Pancreas (tissue), 8 donors: ENCODE results near the gene MYPOP. TPM values are rescaled to one million over a fixed set of nuclear protein-coding genes. Genes with fewer than 3 reads are reported as not detected.

Experiments used
- polyA plus RNA-seq, 2 donors: library from polyadenylated mRNA; stranded (reverse); fragments of 200-250 nt; gene quantifications; one replicate each; pipeline ENCODE4 v1.2.3, GENCODE V29; 2013
- total RNA-seq, 6 donors: library from RNA; stranded (reverse); fragmentation: NEBNext Ultra II Directional in 4 of 6; extraction: Animal tissue kit (Norgen Biotek cat#: 25700) in 4 of 6; gene quantifications; one replicate each; pipeline versions ENCODE4 v1.2.1 to v1.2.4, GENCODE V29; 2021 to 2023
- donor health status: healthy with polysubstance abuse.
- donor health status: DM: no; HTN: no; CAD: no; lungs with moderate emphysema.
- donor health status: DM: no; HTN: no; CAD: no.
- donor health status: Bipolar disorder and iron deficiency.
- donor health status: DM: yes; HTN: yes; CAD: no.
- donor health status: DM: no; HTN: no; CAD: no.
- donor health status: DM: no; HTN: no; CAD: no.
- donor health status: DM: yes; HTN: yes; CAD: no.

MYPOP gene
- total and polyA plus RNA-seq, 8 donors, result 3.6 to 6.9 (median 4.7) TPM

Other genes with a start within 250 kb of the MYPOP start
- gene GIPR, start 234.4 kb downstream of the MYPOP start, total RNA-seq, result 10 to 100 TPM in 1 of 6 donors, 1 to 10 TPM in 5; 2.6 to 10.1 (median 6.6) TPM
- 10 to 100 TPM; 28.7 to 49.0 TPM for gene GIPR, start 234.4 kb downstream of the MYPOP start, polyA plus RNA-seq
- gene SNRPD2, start 210.7 kb downstream of the MYPOP start, total RNA-seq, result 100 to 1,000 TPM in 5 of 6 donors, 10 to 100 TPM in 1; 77.6 to 141 (median 133) TPM
- gene SNRPD2, start 210.7 kb downstream of the MYPOP start, polyA plus RNA-seq, result 100 to 1,000 TPM; 125 to 183 TPM
- 1 to 10 TPM; 3.4 to 6.3 (median 4.9) TPM for gene QPCTL, start 209.9 kb downstream of the MYPOP start, total RNA-seq
- gene QPCTL, start 209.9 kb downstream of the MYPOP start, polyA plus RNA-seq, result 1 to 10 TPM; 5.5 to 7.3 TPM
- 10 to 100 TPM in 4 of 6 donors, 1 to 10 TPM in 2; 6.7 to 11.3 (median 10.7) TPM for gene FBXO46, start 171.7 kb downstream of the MYPOP start, total RNA-seq
- gene FBXO46, start 171.7 kb downstream of the MYPOP start, polyA plus RNA-seq, result 1 to 10 TPM; 8.3 to 8.7 TPM
- gene MEIOSIN, start 169.2 kb downstream of the MYPOP start, total RNA-seq, result not detected
- gene MEIOSIN, start 169.2 kb downstream of the MYPOP start, polyA plus RNA-seq, result not detected
- 10 to 100 TPM; 18.7 to 38.2 (median 28.0) TPM for gene SIX5, start 133.4 kb downstream of the MYPOP start, total RNA-seq
- 10 to 100 TPM; 25.1 to 42.5 TPM for gene SIX5, start 133.4 kb downstream of the MYPOP start, polyA plus RNA-seq
- 10 to 100 TPM; 27.0 to 74.7 (median 37.7) TPM for gene DMPK, start 120.1 kb downstream of the MYPOP start, total RNA-seq
- gene DMPK, start 120.1 kb downstream of the MYPOP start, polyA plus RNA-seq, result 100 to 1,000 TPM; 147 to 293 TPM
- gene DMWD, start 109.8 kb downstream of the MYPOP start, total RNA-seq, result 10 to 100 TPM; 14.3 to 23.0 (median 18.6) TPM
- gene DMWD, start 109.8 kb downstream of the MYPOP start, polyA plus RNA-seq, result 10 to 100 TPM; 14.2 to 39.8 TPM
- gene RSPH6A, start 87.3 kb downstream of the MYPOP start, total RNA-seq, result under 1 TPM in 1 of 6 donors, not detected in 5; 0.08 TPM
- under 1 TPM in 1 of 2 donors, not detected in 1; 0.08 TPM for gene RSPH6A, start 87.3 kb downstream of the MYPOP start, polyA plus RNA-seq
- gene SYMPK, start 39.5 kb downstream of the MYPOP start, total RNA-seq, result 10 to 100 TPM; 25.7 to 44.7 (median 28.5) TPM
- 100 to 1,000 TPM; 133 to 142 TPM for gene SYMPK, start 39.5 kb downstream of the MYPOP start, polyA plus RNA-seq
- 10 to 100 TPM; 20.6 to 45.0 (median 28.3) TPM for gene FOXA3, start 38.3 kb downstream of the MYPOP start, total RNA-seq
- gene FOXA3, start 38.3 kb downstream of the MYPOP start, polyA plus RNA-seq, result 10 to 100 TPM; 19.8 to 24.1 TPM
- 10 to 100 TPM; 10.0 to 19.4 (median 14.7) TPM for gene IRF2BP1, start 16.5 kb downstream of the MYPOP start, total RNA-seq
- 10 to 100 TPM; 13.3 to 21.5 TPM for gene IRF2BP1, start 16.5 kb downstream of the MYPOP start, polyA plus RNA-seq
- gene NANOS2, start 12.2 kb upstream of the MYPOP start, total RNA-seq, result not detected
- not detected for gene NANOS2, start 12.2 kb upstream of the MYPOP start, polyA plus RNA-seq
- gene NOVA2, start 71.3 kb upstream of the MYPOP start, total RNA-seq, result 1 to 10 TPM in 4 of 6 donors, under 1 TPM in 2; 0.43 to 1.5 (median 1.2) TPM
- 1 to 10 TPM; 1.7 to 2.6 TPM for gene NOVA2, start 71.3 kb upstream of the MYPOP start, polyA plus RNA-seq
- gene CCDC61, start 92.9 kb upstream of the MYPOP start, total RNA-seq, result 10 to 100 TPM in 1 of 6 donors, 1 to 10 TPM in 5; 4.9 to 13.4 (median 8.4) TPM
- 10 to 100 TPM; 18.5 to 19.9 TPM for gene CCDC61, start 92.9 kb upstream of the MYPOP start, polyA plus RNA-seq
- under 1 TPM in 1 of 6 donors, not detected in 5; 0.20 TPM for gene PGLYRP1, start 120.4 kb upstream of the MYPOP start, total RNA-seq
- not detected for gene PGLYRP1, start 120.4 kb upstream of the MYPOP start, polyA plus RNA-seq
- under 1 TPM in 2 of 6 donors, not detected in 4; 0.15 to 0.28 TPM for gene IGFL4, start 138.4 kb upstream of the MYPOP start, total RNA-seq
- gene IGFL4, start 138.4 kb upstream of the MYPOP start, polyA plus RNA-seq, result under 1 TPM; 0.04 to 0.21 TPM
- gene IGFL3, start 222.1 kb upstream of the MYPOP start, total RNA-seq, result not detected
- gene IGFL3, start 222.1 kb upstream of the MYPOP start, polyA plus RNA-seq, result not detected
- gene IGFL2, start 245.6 kb upstream of the MYPOP start, total RNA-seq, result not detected
- not detected for gene IGFL2, start 245.6 kb upstream of the MYPOP start, polyA plus RNA-seq